Esophagus squamous epithelium (tissue), 5 donors: ENCODE results near the gene XIAP. TPM values are rescaled to one million over a fixed set of nuclear protein-coding genes. Genes with fewer than 3 reads are reported as not detected.

ENCODE experiments used
- DNase-seq: peaks from one replicate; lab custom pipeline; 2025; lab: John Stamatoyannopoulos, UW
- H3K27ac ChIP-seq, 4 donors: fragments of 200-600 bp; sonication (generic); one replicate each; pipeline ENCODE4 v1.5.1; 2016 to 2019; ENCODE audit warnings: mild to moderate bottlenecking in 1 of 4
- H3K27me3 ChIP-seq, 4 donors: fragments of 200-600 bp; sonication (generic); 1 replicate in 3 of 4; 2 replicates in 1 of 4; pipeline versions ENCODE4 v1.5.1 to v1.6.0; 2017 to 2021; ENCODE audit warnings: antibody characterized with exemption in 1 of 4
- H3K36me3 ChIP-seq, 3 donors: fragments of 200-600 bp; sonication (generic); one replicate each; pipeline ENCODE4 v1.5.1; 2016 to 2019
- H3K4me1 ChIP-seq, 3 donors: fragments of 200-600 bp; sonication (generic); one replicate each; pipeline ENCODE4 v1.5.1; 2017 to 2019
- H3K4me3 ChIP-seq, 4 donors: fragments of 200-600 bp; sonication (generic); 1 replicate in 3 of 4; 2 replicates in 1 of 4; pipeline ENCODE4 v1.5.1; 2016 to 2019; ENCODE audit warnings: mild to moderate bottlenecking in 2 of 4, moderate library complexity in 1 of 4
- H3K9me3 ChIP-seq, 3 donors: fragments of 200-600 bp; sonication (generic); one replicate each; pipeline ENCODE4 v1.5.1; 2016 to 2019
- POLR2A ChIP-seq, 4 donors: fragments of 450-650 bp; IDR thresholded peaks; one replicate each; pipeline ENCODE4 v1.6.1; 2017; ENCODE audit warnings: antibody characterized with exemption in 4 of 4, mild to moderate bottlenecking in 4 of 4, moderate library complexity in 3 of 4
- WGBS, 2 donors: methylation state at CpG; one replicate each; pipeline ENCODE4 v1.1.5; 2018; 5-methylcytosine and 5-hydroxymethylcytosine counted together
- intact Hi-C: fragments of 100-400 bp; cut with DNase I; formaldehyde crosslinking; loops from one replicate; pipeline ENCODE4 v1.15.0; 2022
- total RNA-seq, 4 donors: library from RNA; depleted of rRNA; stranded (reverse); fragments of >200 nt; gene quantifications; one replicate each; pipeline ENCODE4 v1.1.0, GENCODE V29; 2016
- TF ChIP-seq, protein P1 (sequence below), 6 experiments: fragments of 450-650 bp in 4 of 6; fragments of 200-600 bp in 2 of 6; sonication (generic) in 2 of 6; IDR thresholded peaks; one replicate each; pipeline ENCODE4 v1.5.1; 2016 to 2019; ENCODE audit warnings: antibody characterized with exemption in 6 of 6, mild to moderate bottlenecking in 4 of 6, moderate library complexity in 4 of 6
- donor health status: DM: yes; HTN: yes; CAD: no.

XIAP gene
- total RNA-seq, 4 donors from 2014 or later = 20.0 to 38.5 (median 30.8) TPM

GRCh38 chrX:123909523-123909922 lies 49.7 kb downstream of the XIAP start:
- intact Hi-C loops = no loop called here
- no peaks in the 10 kb centered on the region for H3K9me3 ChIP-seq
- 66 to 67% methylated on average over 4 of the region's 4 CpGs for WGBS, 2 donors
- no peaks in the 10 kb centered on the region for H3K27me3 ChIP-seq
- peaks cover 0 to 24% (median 0%) of the 10 kb centered on the region in 3 donors for H3K36me3 ChIP-seq
- H3K27ac ChIP-seq = no peak overlapping the region
- peaks cover 0 to 32% (median 0%) of the 10 kb centered on the region in 3 donors for H3K4me1 ChIP-seq
- DNase-seq = no peak
- no peak for TF ChIP-seq POLR2A (IDR thresholded peaks at IDR 0.05)
- TF ChIP-seq, protein P1, sequence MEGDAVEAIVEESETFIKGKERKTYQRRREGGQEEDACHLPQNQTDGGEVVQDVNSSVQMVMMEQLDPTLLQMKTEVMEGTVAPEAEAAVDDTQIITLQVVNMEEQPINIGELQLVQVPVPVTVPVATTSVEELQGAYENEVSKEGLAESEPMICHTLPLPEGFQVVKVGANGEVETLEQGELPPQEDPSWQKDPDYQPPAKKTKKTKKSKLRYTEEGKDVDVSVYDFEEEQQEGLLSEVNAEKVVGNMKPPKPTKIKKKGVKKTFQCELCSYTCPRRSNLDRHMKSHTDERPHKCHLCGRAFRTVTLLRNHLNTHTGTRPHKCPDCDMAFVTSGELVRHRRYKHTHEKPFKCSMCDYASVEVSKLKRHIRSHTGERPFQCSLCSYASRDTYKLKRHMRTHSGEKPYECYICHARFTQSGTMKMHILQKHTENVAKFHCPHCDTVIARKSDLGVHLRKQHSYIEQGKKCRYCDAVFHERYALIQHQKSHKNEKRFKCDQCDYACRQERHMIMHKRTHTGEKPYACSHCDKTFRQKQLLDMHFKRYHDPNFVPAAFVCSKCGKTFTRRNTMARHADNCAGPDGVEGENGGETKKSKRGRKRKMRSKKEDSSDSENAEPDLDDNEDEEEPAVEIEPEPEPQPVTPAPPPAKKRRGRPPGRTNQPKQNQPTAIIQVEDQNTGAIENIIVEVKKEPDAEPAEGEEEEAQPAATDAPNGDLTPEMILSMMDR (IDR thresholded peaks at IDR 0.05) = no peak
- no peak overlapping the region for H3K4me3 ChIP-seq

DNA sequence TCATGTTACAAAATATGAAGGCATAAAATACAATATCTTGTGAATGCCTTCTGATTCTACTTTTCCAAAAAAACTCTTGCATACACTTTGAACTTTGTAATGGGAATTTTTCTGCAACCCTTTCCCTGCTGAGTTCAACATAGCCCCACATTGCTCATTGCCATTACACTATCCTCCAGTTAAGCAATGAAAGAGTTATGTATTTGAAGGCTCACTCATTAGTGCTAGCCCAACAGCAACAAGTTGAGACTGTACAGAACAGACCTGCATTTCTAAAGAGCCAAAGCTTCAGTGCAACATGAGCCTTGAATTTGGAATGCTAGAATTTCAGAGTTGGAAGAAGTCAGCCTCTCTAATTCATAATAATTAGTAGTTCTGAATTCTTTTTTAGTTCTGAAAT lies 57.2 kb downstream of the XIAP start:
- Histone ChIP-seq H3K27ac (no peak overlapping the region), H3K9me3 (no peaks in the 10 kb centered on the region), H3K36me3 (no peaks in the 10 kb centered on the region), H3K4me1 (no peaks in the 10 kb centered on the region), H3K4me3 (no peak overlapping the region), H3K27me3 (no peaks in the 10 kb centered on the region)
- intact Hi-C loops = no loop called here
- DNase-seq = no peak
- TF ChIP-seq POLR2A (IDR thresholded peaks at IDR 0.05) = no peak
- TF ChIP-seq, protein P1 (IDR thresholded peaks at IDR 0.05) = no peak

- intact Hi-C loops = no loop called here
- no peaks in the 10 kb centered on the region for H3K9me3 ChIP-seq
- H3K27me3 ChIP-seq = no peaks in the 10 kb centered on the region
- H3K36me3 ChIP-seq = no peaks in the 10 kb centered on the region
- H3K27ac ChIP-seq = no peak overlapping the region
- no peak for DNase-seq
- no peak overlapping the region for H3K4me3 ChIP-seq
- H3K4me1 ChIP-seq = no peaks in the 10 kb centered on the region
- TF ChIP-seq, protein P1 (IDR thresholded peaks at IDR 0.05) = no peak
- TF ChIP-seq POLR2A (IDR thresholded peaks at IDR 0.05) = no peak
- 49 to 54% methylated on average over 4 of the region's 4 CpGs for WGBS, 2 donors
Measured at GRCh38 chrX:123918106-123918721, 58.4 kb downstream of the XIAP start.

- intact Hi-C loops = no loop called here
- Histone ChIP-seq H3K27ac (no peak overlapping the region), H3K36me3 (no peaks in the 10 kb centered on the region), H3K9me3 (no peaks in the 10 kb centered on the region), H3K4me1 (no peaks in the 10 kb centered on the region), H3K4me3 (no peak overlapping the region), H3K27me3 (no peaks in the 10 kb centered on the region)
- WGBS, 2 donors = 8 to 25% methylated on average over 1 of the region's 1 CpG
- DNase-seq = no peak
- no peak for TF ChIP-seq POLR2A (IDR thresholded peaks at IDR 0.05)
- TF ChIP-seq, protein P1 (IDR thresholded peaks at IDR 0.05) = no peak
Measured at GRCh38 chrX:123920105-123920785, 60.4 kb downstream of the XIAP start.

- WGBS, 2 donors = 78 to 96% methylated on average over 2 of the region's 2 CpGs
- TF ChIP-seq, protein P1 (IDR thresholded peaks at IDR 0.05) = no peak
- no peak for TF ChIP-seq POLR2A (IDR thresholded peaks at IDR 0.05)
- Histone ChIP-seq H3K36me3 (no peaks in the 10 kb centered on the region), H3K27me3 (no peaks in the 10 kb centered on the region), H3K4me3 (no peak overlapping the region), H3K9me3 (no peaks in the 10 kb centered on the region), H3K27ac (no peak overlapping the region), H3K4me1 (no peaks in the 10 kb centered on the region)
- intact Hi-C loops = no loop called here
- DNase-seq = no peak
Measured at GRCh38 chrX:123923211-123923610, 63.4 kb downstream of the XIAP start.
